HG03025 (cell line): ENCODE results near the gene NEK6.

Source experiments
- ATAC-seq: cut with Tn5 transposase; IDR thresholded peaks from one replicate; pipeline ENCODE4 v1.9.1; 2021; ENCODE audit warnings: mild to moderate bottlenecking, moderate library complexity; ENCODE audit not compliant: unreplicated experiment, low FRiP score

NEK6 gene

GRCh38 chr9:124334568-124335319, 77.0 kb downstream of the NEK6 start:
- no peak for ATAC-seq

GRCh38 chr9:124335320-124335707, 77.6 kb downstream of the NEK6 start:
- no peak for ATAC-seq

GRCh38 chr9:124337562-124337961, 79.8 kb downstream of the NEK6 start:
- ATAC-seq: no peak

GRCh38 chr9:124339603-124340146, 81.9 kb downstream of the NEK6 start:
- no peak for ATAC-seq

GRCh38 chr9:124340219-124341069, 82.7 kb downstream of the NEK6 start:
- ATAC-seq: no peak

GRCh38 chr9:124341455-124342170, 83.9 kb downstream of the NEK6 start:
- no peak for ATAC-seq

GRCh38 chr9:124342402-124342775, 84.6 kb downstream of the NEK6 start:
- ATAC-seq: no peak

GRCh38 chr9:124342776-124343485, 85.2 kb downstream of the NEK6 start:
- ATAC-seq: no peak

- ATAC-seq: no peak
Measured at GRCh38 chr9:124343533-124344290, 86.0 kb downstream of the NEK6 start.

- ATAC-seq: no peak
Measured at GRCh38 chr9:124344291-124345050, 86.7 kb downstream of the NEK6 start.

GRCh38 chr9:124345063-124345462, 87.3 kb downstream of the NEK6 start:
- ATAC-seq: no peak

- no peak for ATAC-seq
Measured at GRCh38 chr9:124345751-124346281, 88.1 kb downstream of the NEK6 start.

- no peak for ATAC-seq
Measured at GRCh38 chr9:124346347-124347163, 88.8 kb downstream of the NEK6 start.

- no peak for ATAC-seq
Measured at GRCh38 chr9:124347206-124347967, 89.6 kb downstream of the NEK6 start.

GRCh38 chr9:124347968-124348358, 90.2 kb downstream of the NEK6 start:
- ATAC-seq: no peak

- ATAC-seq: no peak
Measured at GRCh38 chr9:124348363-124348762, 90.6 kb downstream of the NEK6 start.

- no peak for ATAC-seq
Measured at GRCh38 chr9:124348831-124349230, 91.1 kb downstream of the NEK6 start.
